Measurements from ENCODE around the gene NIP7.

GRCh38 chr16:69364088-69364487 lies 24.5 kb downstream of the NIP7 start:
- TF ChIP-seq CTCF (IDR thresholded peaks at IDR 0.05) (no peak), POLR2A (IDR thresholded peaks at IDR 0.05) (no peak)
